Right lobe of liver (tissue), 6 donors: Measurements from ENCODE around the gene KRT32. TPM values are rescaled to one million over a fixed set of nuclear protein-coding genes. Genes with fewer than 3 reads are reported as not detected.

Source experiments
- ATAC-seq, 4 donors: fragments of 200-7000 bp; cut with Tn5 transposase; one replicate each; pipeline ENCODE4 v1.9.1; 2020; ENCODE audit warnings: mild to moderate bottlenecking in 4 of 4, moderate library complexity in 4 of 4
- DNase-seq, 3 donors: peaks; one replicate each; pipeline ENCODE4 v3.0.0-alpha.2; 2020
- H3K27ac ChIP-seq, 3 donors: fragments of 200-600 bp; one replicate each; pipeline ENCODE4 v1.8.0; 2022
- H3K27me3 ChIP-seq, 2 donors: fragments of 200-600 bp; one replicate each; pipeline ENCODE4 v1.8.0; 2022
- H3K36me3 ChIP-seq, 4 donors: fragments of 200-600 bp; sonication (generic) in 1 of 4; one replicate each; pipeline versions ENCODE4 v1.5.1 to v1.8.0; 2017 to 2022; ENCODE audit warnings: control low read depth in 1 of 4
- H3K4me1 ChIP-seq, 4 donors: fragments of 200-600 bp; sonication (generic) in 1 of 4; one replicate each; pipeline versions ENCODE4 v1.5.1 to v1.8.0; 2017 to 2022; ENCODE audit warnings: control low read depth in 1 of 4
- H3K4me3 ChIP-seq, 3 donors: fragments of 200-600 bp; one replicate each; pipeline ENCODE4 v1.8.0; 2022
- H3K9me3 ChIP-seq, 4 donors: fragments of 200-600 bp; sonication (generic) in 1 of 4; one replicate each; pipeline versions ENCODE4 v1.5.1 to v1.8.0; 2017 to 2022; ENCODE audit warnings: control low read depth in 1 of 4
- CTCF ChIP-seq, 4 donors: fragments of 200-600 bp in 3 of 4; fragments of 450-650 bp in 1 of 4; IDR thresholded peaks; one replicate each; pipeline versions ENCODE4 v1.5.1 to v1.8.0; 2016 to 2022; ENCODE audit warnings: antibody characterized with exemption in 4 of 4, mild to moderate bottlenecking in 2 of 4
- POLR2A ChIP-seq: fragments of 450-650 bp; IDR thresholded peaks from one replicate; pipeline ENCODE4 v1.6.1; 2017; ENCODE audit warnings: antibody characterized with exemption, mild to moderate bottlenecking
- WGBS: methylation state at CpG from one replicate; pipeline ENCODE4 v1.1.6; 2018; ENCODE audit warnings: low coverage, low lambda C conversion rate; ENCODE audit not compliant: insufficient coverage; ENCODE audit errors: missing lambda C conversion rate; 5-methylcytosine and 5-hydroxymethylcytosine counted together
- intact Hi-C, 2 donors: fragments of 100-400 bp; cut with DNase I; formaldehyde crosslinking; loops; one replicate each; pipeline versions ENCODE4 v1.11.2 to v1.14.1; 2022
- long read RNA-seq: library from polyadenylated mRNA; unstranded; transcript quantifications from one replicate; pipeline ENCODE4 v2.0.0, GENCODE V29; 2019
- total RNA-seq, 6 experiments: library from RNA; depleted of rRNA in 2 of 6; stranded (reverse); fragments of >200 nt in 2 of 6; fragmentation: NEBNext Ultra II Directional in 3 of 6; extraction: Animal tissue kit (Norgen Biotek cat#: 25700) in 3 of 6; gene quantifications; one replicate each; pipeline versions ENCODE4 v1.1.0 to v1.2.4, GENCODE V29; 2016 to 2023
- donor health status: DM: no; HTN: yes; CAD: no.
- donor health status: DM: no; HTN: no; CAD: no.
- donor health status: DM: no; HTN: no; CAD: no.
- donor health status: DM: no; HTN: yes; CAD: no.
- donor health status: DM: no; HTN: yes; CAD: no.

KRT32 gene
- total RNA-seq = not detected
- long read RNA-seq = 0 reads

GRCh38 chr17:41466988-41467387 is at the start of gene KRT32:
Gene KRT32, minus strand, starts transcription at chr17:41467386. Its CDS starts 61 bp downstream, at chr17:41467325.
- H3K27ac ChIP-seq = no peak within 1 kb of the TSS
- DNase-seq (no peak), ATAC-seq (no peak)
- no peaks in the 10 kb centered on the region for H3K9me3 ChIP-seq
- no peaks in the 10 kb centered on the region for H3K36me3 ChIP-seq
- no CpG with 5 or more reads among the region's 14 CpGs for WGBS
- no peak within 1 kb of the TSS for H3K4me3 ChIP-seq
- H3K4me1 ChIP-seq = no peaks in the 10 kb centered on the region
- intact Hi-C loops = no loop called here
- TF ChIP-seq CTCF (IDR thresholded peaks at IDR 0.05) (no peak), POLR2A (no peak)
- H3K27me3 ChIP-seq = no peaks in the 10 kb centered on the region

GRCh38 chr17:41516830-41517283 is 49.7 kb upstream of the KRT32 start:
- Histone ChIP-seq H3K27me3 (no peaks in the 10 kb centered on the region), H3K27ac (no peak overlapping the region), H3K4me1 (no peaks in the 10 kb centered on the region), H3K9me3 (no peaks in the 10 kb centered on the region), H3K36me3 (no peaks in the 10 kb centered on the region), H3K4me3 (no peak overlapping the region)
- intact Hi-C loops = no loop called here
- WGBS = 78% methylated on average over 5 of the region's 14 CpGs
- no peak for DNase-seq
- TF ChIP-seq CTCF (IDR thresholded peaks at IDR 0.05) (no peak), POLR2A (no peak)
- ATAC-seq = no peak

DNA sequence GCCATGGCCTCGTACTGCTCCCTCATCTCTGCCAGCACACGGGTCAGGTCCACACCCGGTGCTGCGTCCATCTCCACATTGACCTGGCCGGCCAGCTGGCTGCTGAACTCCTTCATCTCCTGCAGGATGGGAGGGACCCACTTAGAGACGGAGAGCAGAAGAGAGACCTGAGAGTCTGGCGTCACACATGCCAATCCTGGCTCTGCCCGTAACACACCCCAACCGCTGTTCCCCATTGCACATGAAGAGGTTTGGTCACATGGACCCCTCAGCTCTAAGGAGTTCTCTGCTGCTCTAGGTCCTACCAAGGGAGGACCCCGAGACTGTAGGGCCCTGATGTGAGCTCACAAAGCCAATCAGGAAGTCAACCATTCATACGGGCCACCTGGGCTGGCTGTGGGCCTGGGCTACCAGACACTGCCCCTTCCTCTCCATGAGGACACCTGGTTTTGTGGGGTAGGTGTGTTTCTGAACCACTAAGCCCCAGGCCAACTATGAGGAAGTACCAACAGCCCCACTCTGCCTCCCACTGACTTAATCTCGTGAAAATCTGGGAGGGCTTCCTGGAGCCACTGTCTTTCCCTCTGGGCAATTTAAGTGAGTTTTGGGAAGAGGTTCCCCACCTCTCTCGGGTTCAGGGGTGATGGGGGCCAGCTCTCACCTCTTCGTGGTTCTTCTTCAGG is 49.1 kb upstream of the KRT32 start:
- H3K9me3 ChIP-seq = no peaks in the 10 kb centered on the region
- no peak for DNase-seq
- WGBS = 54% methylated on average over 4 of the region's 14 CpGs
- no peak overlapping the region for H3K4me3 ChIP-seq
- H3K4me1 ChIP-seq = no peaks in the 10 kb centered on the region
- intact Hi-C loops = no loop called here
- ATAC-seq = no peak
- H3K27ac ChIP-seq = no peak overlapping the region
- TF ChIP-seq POLR2A (no peak), CTCF (IDR thresholded peaks at IDR 0.05) (no peak)
- H3K27me3 ChIP-seq = no peaks in the 10 kb centered on the region
- no peaks in the 10 kb centered on the region for H3K36me3 ChIP-seq

DNA sequence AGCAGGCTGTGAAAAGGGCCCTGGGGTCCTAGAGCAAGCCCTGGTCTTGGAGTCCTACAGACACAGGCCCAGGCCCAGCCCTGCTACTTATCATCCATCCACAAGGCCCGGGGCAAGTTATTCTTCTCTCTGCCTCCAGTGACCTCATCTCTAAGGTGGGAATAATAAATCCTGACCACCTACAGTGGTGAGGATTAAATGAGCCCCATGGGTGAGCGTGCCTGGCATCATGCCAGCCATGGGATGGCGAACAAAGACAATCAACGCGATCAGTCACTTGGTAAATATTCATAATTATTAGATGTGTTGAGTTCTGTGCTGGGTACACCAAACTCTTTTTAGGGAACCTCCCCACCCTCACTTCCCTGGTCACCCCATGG is 46.0 kb upstream of the KRT32 start:
- 86% methylated on average over 5 of the region's 5 CpGs for WGBS
- intact Hi-C loops = no loop called here
- no peaks in the 10 kb centered on the region for H3K36me3 ChIP-seq

More for the DNA sequence above, 46.0 kb upstream of the KRT32 start:
- Histone ChIP-seq H3K4me1 (no peaks in the 10 kb centered on the region), H3K27me3 (no peaks in the 10 kb centered on the region), H3K4me3 (no peak overlapping the region), H3K27ac (no peak overlapping the region), H3K9me3 (no peaks in the 10 kb centered on the region)
- TF ChIP-seq CTCF (IDR thresholded peaks at IDR 0.05) (no peak), POLR2A (no peak)
- no peak for ATAC-seq
- no peak for DNase-seq
